ENCODE results near the gene ADCY9. TPM values are rescaled to one million over a fixed set of nuclear protein-coding genes. Genes with fewer than 3 reads are reported as not detected.

Gene ADCY9
- total RNA-seq, 1 donor from 2014 or later = 13.1 TPM

GRCh38 chr16:4070936-4071335 lies 45.3 kb downstream of the ADCY9 start:
- Mint-ChIP-seq H3K27me3 (ENCODE audit: low read depth) (no peaks in the 10 kb centered on the region), H3K4me3 (no peak overlapping the region), H3K27ac (no peak overlapping the region)

GRCh38 chr16:4067262-4068001 lies 48.8 kb downstream of the ADCY9 start:
- Mint-ChIP-seq H3K36me3 (peaks cover 2% of the 10 kb centered on the region), H3K27ac (no peak overlapping the region), H3K27me3 (ENCODE audit: low read depth) (no peaks in the 10 kb centered on the region), H3K4me3 (no peak overlapping the region), H3K9me3 (peaks cover 16% of the 10 kb centered on the region), H3K4me1 (no peaks in the 10 kb centered on the region)
- no peak for TF ChIP-seq CTCF (IDR thresholded peaks at IDR 0.05; ENCODE audit: unreplicated experiment)
- no peak for DNase-seq (ENCODE audit: low spot score in 2 of 2, unreplicated experiment in 2 of 2)

More at GRCh38 chr16:4070936-4071335, 45.3 kb downstream of the ADCY9 start:
- Mint-ChIP-seq H3K4me1 (no peaks in the 10 kb centered on the region), H3K9me3 (no peaks in the 10 kb centered on the region), H3K36me3 (no peaks in the 10 kb centered on the region)
- DNase-seq (ENCODE audit: low spot score in 2 of 2, unreplicated experiment in 2 of 2) = no peak
- TF ChIP-seq CTCF (IDR thresholded peaks at IDR 0.05; ENCODE audit: unreplicated experiment) = no peak

- no peak overlapping the region for H3K4me3 Mint-ChIP-seq
- H3K27ac Mint-ChIP-seq = no peak overlapping the region
- DNase-seq (ENCODE audit: low spot score in 2 of 2, unreplicated experiment in 2 of 2) = no peak
- no peaks in the 10 kb centered on the region for H3K27me3 Mint-ChIP-seq (ENCODE audit: low read depth)
- H3K9me3 Mint-ChIP-seq = peaks cover 34% of the 10 kb centered on the region
- H3K4me1 Mint-ChIP-seq = no peaks in the 10 kb centered on the region
- TF ChIP-seq CTCF (IDR thresholded peaks at IDR 0.05; ENCODE audit: unreplicated experiment) = no peak
- H3K36me3 Mint-ChIP-seq = peaks cover 12% of the 10 kb centered on the region
These were observed 51.3 kb downstream of the ADCY9 start for GRCh38 chr16:4064950-4065352.

- Mint-ChIP-seq H3K4me1 (no peaks in the 10 kb centered on the region), H3K36me3 (peaks cover 14% of the 10 kb centered on the region), H3K27ac (no peak overlapping the region), H3K4me3 (no peak overlapping the region), H3K27me3 (ENCODE audit: low read depth) (no peaks in the 10 kb centered on the region), H3K9me3 (peaks cover 39% of the 10 kb centered on the region)
- no peak for TF ChIP-seq CTCF (IDR thresholded peaks at IDR 0.05; ENCODE audit: unreplicated experiment)
- no peak for DNase-seq (ENCODE audit: low spot score in 2 of 2, unreplicated experiment in 2 of 2)
These were observed 53.9 kb downstream of the ADCY9 start for GRCh38 chr16:4062212-4062802.

GRCh38 chr16:4060823-4061222 lies 55.4 kb downstream of the ADCY9 start:
- H3K9me3 Mint-ChIP-seq = peaks cover 39% of the 10 kb centered on the region
- no peak for TF ChIP-seq CTCF (IDR thresholded peaks at IDR 0.05; ENCODE audit: unreplicated experiment)
- no peak overlapping the region for H3K4me3 Mint-ChIP-seq
- no peaks in the 10 kb centered on the region for H3K27me3 Mint-ChIP-seq (ENCODE audit: low read depth)
- no peak overlapping the region for H3K27ac Mint-ChIP-seq
- no peak for DNase-seq (ENCODE audit: low spot score in 2 of 2, unreplicated experiment in 2 of 2)
- H3K4me1 Mint-ChIP-seq = no peaks in the 10 kb centered on the region
- H3K36me3 Mint-ChIP-seq = peaks cover 14% of the 10 kb centered on the region
